ENCODE measurements around the gene MYRIP.

Gene MYRIP

DNA sequence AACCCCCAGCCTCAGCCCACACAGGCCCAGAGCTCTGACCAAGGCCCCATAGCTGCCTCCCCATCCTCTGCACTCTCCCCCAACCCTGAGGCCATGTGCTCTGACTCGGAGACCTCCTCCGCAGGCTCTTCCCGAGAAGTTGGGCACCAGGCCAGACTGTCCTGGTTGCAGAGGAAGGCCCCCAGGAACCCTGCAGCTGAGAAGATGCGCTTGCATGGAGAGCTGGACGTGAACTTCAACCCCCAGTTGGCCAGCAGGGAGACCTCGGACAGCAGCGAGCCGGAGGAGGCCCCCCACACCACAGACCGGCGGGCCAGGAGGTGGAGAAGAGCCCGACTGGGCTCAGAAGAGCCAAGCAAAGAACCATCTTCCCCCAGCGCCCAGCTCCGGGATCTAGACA lies 380.6 kb downstream of the MYRIP start:
- no peak for DNase-seq (ENCODE audit: low read depth)

GRCh38 chr3:40191251-40191650 lies 381.8 kb downstream of the MYRIP start:
- no peak for DNase-seq (ENCODE audit: low read depth)

- DNase-seq (ENCODE audit: low read depth) = peak; percentile 31
These were observed 382.5 kb downstream of the MYRIP start for GRCh38 chr3:40191850-40192448.

DNA sequence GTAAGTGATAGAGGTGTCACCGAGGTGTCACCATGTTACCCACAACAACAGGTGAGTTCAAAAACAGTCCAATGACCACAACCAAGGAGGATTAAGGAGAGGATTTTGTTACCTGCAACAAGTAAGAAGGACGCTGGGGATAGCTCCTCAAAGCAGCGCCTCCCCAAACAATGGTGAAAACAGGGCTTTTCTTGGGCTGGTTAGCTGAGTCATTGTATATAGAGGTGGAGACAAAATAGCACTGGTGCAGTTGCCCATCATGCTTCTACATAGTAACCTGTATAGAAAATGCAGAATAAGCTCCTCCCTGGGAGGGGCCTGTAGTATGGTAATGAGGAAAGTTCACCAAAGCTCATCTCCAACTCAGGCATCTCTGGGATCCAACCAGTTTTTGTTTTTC lies 383.2 kb downstream of the MYRIP start:
- DNase-seq (ENCODE audit: low read depth) = no peak

GRCh38 chr3:40196966-40197365 lies 387.6 kb downstream of the MYRIP start:
- DNase-seq (ENCODE audit: low read depth) = no peak

GRCh38 chr3:40200692-40201316 lies 391.4 kb downstream of the MYRIP start:
- no peak for DNase-seq (ENCODE audit: low read depth)

DNA sequence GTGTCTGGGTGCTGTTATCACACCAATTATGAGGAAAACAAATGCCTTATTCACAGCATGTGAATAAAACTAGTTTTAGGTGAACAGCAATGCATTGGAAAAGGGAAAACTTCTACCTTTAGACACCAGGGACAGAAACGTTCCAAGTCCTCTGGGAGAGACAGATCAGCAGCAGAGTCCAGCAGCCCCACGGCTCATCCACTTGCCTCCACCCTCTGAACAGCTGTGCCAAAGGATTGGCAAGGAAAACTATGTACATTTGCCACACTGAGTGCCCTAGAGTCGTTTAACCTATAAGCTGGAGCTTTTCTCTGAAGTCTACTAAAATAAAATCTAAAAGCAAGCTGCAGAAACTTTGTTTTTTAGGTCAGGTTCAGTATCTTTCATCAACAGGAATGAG lies 392.4 kb downstream of the MYRIP start:
- DNase-seq (ENCODE audit: low read depth) = no peak

DNA sequence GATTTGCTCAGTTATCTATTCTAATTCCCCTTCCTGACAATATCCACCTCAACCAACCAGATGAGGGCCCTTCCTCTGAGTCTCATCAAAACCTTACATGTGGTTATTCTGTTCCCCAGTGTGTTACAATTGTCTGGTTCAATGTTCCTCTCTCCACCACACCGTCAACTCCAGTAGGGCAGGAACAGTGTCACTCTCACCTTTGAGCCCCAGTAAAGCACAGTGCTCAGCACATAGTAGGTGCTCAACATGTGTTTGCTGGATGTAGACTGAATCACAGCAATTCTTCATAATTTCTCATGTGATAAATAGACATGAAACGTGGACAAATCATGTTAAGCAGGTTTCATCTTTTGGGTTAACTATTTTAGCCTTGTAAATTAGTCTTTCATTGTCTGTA lies 397.1 kb downstream of the MYRIP start:
- no peak for DNase-seq (ENCODE audit: low read depth)

- DNase-seq (ENCODE audit: low read depth) = no peak
These were observed 398.4 kb downstream of the MYRIP start for GRCh38 chr3:40207796-40208195.

GRCh38 chr3:40208251-40208650 lies 398.8 kb downstream of the MYRIP start:
- DNase-seq (ENCODE audit: low read depth) = no peak

DNA sequence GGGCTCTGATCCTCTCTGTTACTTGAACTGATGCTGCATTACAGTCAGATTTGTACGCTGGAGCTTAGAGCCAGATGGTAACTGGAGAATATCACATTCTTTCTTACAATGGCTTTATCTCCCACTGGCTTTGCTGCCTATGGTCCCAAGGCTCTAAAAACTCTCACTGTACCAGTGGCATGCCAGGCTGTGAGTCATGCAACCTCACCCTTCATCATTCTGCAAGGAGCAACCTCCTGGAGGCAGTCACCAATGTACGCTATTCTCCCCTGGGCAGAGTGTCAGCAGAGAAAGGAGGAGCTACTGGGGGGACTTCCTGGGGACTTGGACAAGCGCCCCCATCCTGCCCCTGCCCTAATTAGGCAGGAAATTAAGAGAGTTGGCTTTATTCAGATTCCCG lies 402.2 kb downstream of the MYRIP start:
- DNase-seq (ENCODE audit: low read depth) = no peak

- no peak for DNase-seq (ENCODE audit: low read depth)
These were observed 404.1 kb downstream of the MYRIP start for GRCh38 chr3:40213556-40213955.

GRCh38 chr3:40215015-40215414 lies 405.6 kb downstream of the MYRIP start:
- DNase-seq (ENCODE audit: low read depth) = no peak

- no peak for DNase-seq (ENCODE audit: low read depth)
These were observed 407.1 kb downstream of the MYRIP start for GRCh38 chr3:40216471-40216870.

DNA sequence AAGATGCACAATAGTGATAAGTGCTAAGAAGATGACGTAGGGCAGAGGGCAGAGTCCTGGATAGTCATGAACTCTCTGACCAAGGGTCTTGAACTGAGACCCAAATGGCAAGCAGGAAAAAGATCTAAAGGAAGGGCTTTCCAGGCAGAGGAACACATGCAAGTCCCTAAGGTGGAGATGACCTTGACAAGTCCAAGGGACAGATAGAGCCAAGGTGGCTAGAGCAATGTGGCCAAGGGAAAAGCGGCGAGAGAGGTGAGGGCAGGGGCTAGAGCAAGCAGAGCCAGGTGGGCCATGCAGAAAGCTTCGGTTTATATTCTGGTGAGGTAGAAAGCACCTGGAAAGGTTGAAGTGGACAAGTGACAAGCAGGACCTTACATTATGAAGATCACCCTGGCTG lies 414.4 kb downstream of the MYRIP start:
- no peak for DNase-seq (ENCODE audit: low read depth)

GRCh38 chr3:40224796-40225515 lies 415.5 kb downstream of the MYRIP start:
- no peak for DNase-seq (ENCODE audit: low read depth)

DNA sequence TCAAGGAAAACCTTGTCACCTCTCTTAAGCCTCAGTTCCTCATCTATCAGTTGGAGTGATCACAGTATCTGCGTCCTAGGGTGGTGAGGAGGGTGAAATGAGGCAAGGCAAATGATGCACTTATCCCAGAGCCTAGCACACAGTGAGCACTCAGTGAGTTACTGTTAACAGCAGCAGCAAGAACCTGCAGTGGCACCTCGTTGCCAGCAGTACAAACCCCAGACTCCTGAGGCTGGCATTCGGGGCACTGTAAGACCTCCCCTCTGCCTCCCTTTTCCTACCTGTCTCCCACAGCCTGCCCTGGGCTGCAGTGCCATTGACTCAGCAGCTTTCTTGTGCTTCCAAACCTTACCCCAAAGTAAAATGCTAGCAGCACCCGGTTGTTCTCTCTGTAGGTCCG lies 417.2 kb downstream of the MYRIP start:
- DNase-seq (ENCODE audit: low read depth) = no peak

DNA sequence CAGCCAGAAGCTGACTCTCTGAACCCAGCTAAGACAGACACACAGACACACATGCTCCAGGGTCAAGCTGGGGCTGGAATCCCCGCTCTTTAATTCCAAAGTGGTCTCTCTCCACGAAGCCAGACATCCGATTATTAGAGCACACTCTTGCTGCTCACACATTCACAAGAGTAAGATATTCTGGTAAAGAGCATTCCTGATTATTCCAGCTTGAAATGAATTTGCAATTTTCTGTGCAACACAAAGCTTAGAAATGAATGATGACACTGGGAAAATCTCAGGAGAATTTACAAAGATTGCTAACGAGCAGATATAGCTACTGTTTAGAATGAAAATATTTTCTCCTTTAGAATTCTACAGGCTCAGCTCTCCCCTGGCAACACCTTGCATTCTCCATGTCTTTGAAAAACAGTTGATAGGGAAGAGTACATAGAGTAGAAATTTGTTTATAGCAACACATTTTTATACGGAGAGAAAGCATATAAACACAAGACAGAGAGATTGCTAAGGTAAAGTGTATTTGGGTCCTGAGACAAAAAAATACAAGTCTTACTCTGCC lies 419.5 kb downstream of the MYRIP start:
- DNase-seq (ENCODE audit: low read depth) = no peak

DNA sequence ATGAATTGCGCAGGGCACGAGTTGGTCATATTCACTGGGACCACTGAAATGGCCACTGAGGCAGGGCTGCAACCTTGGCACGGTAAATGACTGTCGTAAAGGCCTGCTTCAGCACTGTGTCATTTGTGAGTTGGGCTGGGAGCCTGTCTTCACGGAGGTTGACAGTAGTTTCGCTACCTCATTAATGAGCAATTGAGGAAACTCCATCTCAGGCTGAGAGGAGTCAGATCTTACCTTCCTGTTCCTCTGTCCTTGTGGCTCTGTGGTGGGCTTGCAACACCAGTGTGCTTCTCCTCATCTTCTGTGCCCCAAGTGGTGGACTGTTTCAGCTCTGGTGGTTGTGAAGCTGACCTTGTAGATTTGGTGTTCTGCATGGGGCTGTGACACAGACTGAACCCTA lies 420.0 kb downstream of the MYRIP start:
- no peak for DNase-seq (ENCODE audit: low read depth)

GRCh38 chr3:40229963-40230362 lies 420.6 kb downstream of the MYRIP start:
- DNase-seq (ENCODE audit: low read depth) = no peak

GRCh38 chr3:40230382-40230781 lies 421.0 kb downstream of the MYRIP start:
- no peak for DNase-seq (ENCODE audit: low read depth)

- no peak for DNase-seq (ENCODE audit: low read depth)
These were observed 423.2 kb downstream of the MYRIP start for GRCh38 chr3:40232626-40233025.

DNA sequence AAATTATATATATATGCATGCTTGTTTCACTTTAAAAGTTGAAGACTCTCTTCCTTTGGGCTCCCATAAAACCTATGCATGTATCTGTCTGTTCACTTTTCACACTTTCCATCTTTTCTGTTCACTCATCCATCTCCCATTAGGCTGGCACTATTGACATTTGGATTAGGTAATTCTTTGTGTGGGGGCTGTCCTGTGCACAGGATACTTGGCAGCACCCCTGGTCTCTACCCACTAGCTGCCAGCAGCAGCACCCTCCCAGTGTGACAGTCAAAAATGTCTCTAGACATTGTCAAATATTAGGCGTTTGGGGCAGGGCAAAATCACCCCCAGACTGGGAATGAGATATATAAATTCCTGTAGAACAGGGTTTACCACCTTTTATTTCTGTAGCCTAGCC lies 427.8 kb downstream of the MYRIP start:
- no peak for DNase-seq (ENCODE audit: low read depth)
